GM10266 (cell line): ENCODE results near the gene CTSZ.

Source experiments
- DNase-seq: peaks from one replicate; pipeline ENCODE4 v3.0.0; 2012; ENCODE audit errors: extremely low spot score
- TF ChIP-seq, protein P1 (sequence below): IDR thresholded peaks from 2 replicates; pipeline ENCODE4 v1.5.1; 2012; ENCODE audit warnings: mild to moderate bottlenecking, low read depth; ENCODE audit not compliant: control insufficient read depth, insufficient read depth; ENCODE audit errors: missing control alignments

The CTSZ gene

GRCh38 chr20:59001449-59002171, 5.4 kb downstream of the CTSZ start:
- TF ChIP-seq, protein P1, sequence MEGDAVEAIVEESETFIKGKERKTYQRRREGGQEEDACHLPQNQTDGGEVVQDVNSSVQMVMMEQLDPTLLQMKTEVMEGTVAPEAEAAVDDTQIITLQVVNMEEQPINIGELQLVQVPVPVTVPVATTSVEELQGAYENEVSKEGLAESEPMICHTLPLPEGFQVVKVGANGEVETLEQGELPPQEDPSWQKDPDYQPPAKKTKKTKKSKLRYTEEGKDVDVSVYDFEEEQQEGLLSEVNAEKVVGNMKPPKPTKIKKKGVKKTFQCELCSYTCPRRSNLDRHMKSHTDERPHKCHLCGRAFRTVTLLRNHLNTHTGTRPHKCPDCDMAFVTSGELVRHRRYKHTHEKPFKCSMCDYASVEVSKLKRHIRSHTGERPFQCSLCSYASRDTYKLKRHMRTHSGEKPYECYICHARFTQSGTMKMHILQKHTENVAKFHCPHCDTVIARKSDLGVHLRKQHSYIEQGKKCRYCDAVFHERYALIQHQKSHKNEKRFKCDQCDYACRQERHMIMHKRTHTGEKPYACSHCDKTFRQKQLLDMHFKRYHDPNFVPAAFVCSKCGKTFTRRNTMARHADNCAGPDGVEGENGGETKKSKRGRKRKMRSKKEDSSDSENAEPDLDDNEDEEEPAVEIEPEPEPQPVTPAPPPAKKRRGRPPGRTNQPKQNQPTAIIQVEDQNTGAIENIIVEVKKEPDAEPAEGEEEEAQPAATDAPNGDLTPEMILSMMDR = no peak

GRCh38 chr20:59001068-59001448, 6.0 kb downstream of the CTSZ start:
- DNase-seq = no peak
- TF ChIP-seq, protein P1 = no peak

More at GRCh38 chr20:59001449-59002171, 5.4 kb downstream of the CTSZ start:
- DNase-seq = no peak

GRCh38 chr20:59000326-59000725, 6.7 kb downstream of the CTSZ start:
- TF ChIP-seq, protein P1 = no peak
- no peak for DNase-seq

- DNase-seq = no peak
- TF ChIP-seq, protein P1 = no peak
These were observed 8.4 kb downstream of the CTSZ start for GRCh38 chr20:58998656-58999055.

- TF ChIP-seq, protein P1 = no peak
- no peak for DNase-seq
These were observed 9.8 kb downstream of the CTSZ start for GRCh38 chr20:58997141-58997770.

GRCh38 chr20:58996226-58996611, 10.8 kb downstream of the CTSZ start:
- DNase-seq = no peak
- TF ChIP-seq, protein P1 = no peak
